ENCODE data around the gene SMIM33.
A peak's percentile ranks its signal among the peaks of the same experiment; 100 is the strongest.
"Not testable (repeated sequence)": the region's sequence is repeated elsewhere in the genome, so short reads cannot be mapped to it uniquely, and the experiment has no call there.

Gene SMIM33

GRCh38 chr5:139470821-139471300 is at the start of gene SMIM33:
Gene SMIM33 (plus strand): TSS chr5:139471004. CDS start chr5:139471122, 118 bp downstream.
- DNase-seq: no peak

- peak; percentile 38 for DNase-seq
These were observed 48.4 kb upstream of the SMIM33 start for GRCh38 chr5:139422307-139422893.

- DNase-seq: no peak
These were observed 45.3 kb upstream of the SMIM33 start for GRCh38 chr5:139425497-139425896.

GRCh38 chr5:139426203-139426885 is 44.5 kb upstream of the SMIM33 start:
- no peak for DNase-seq

- no peak for DNase-seq
These were observed 40.8 kb upstream of the SMIM33 start for GRCh38 chr5:139430015-139430414.

- DNase-seq: no peak
These were observed 39.1 kb upstream of the SMIM33 start for GRCh38 chr5:139431706-139432105.

- no peak for DNase-seq
These were observed 35.1 kb upstream of the SMIM33 start for GRCh38 chr5:139435676-139436075.

- DNase-seq: no peak
These were observed 32.1 kb upstream of the SMIM33 start for GRCh38 chr5:139438707-139439012.

GRCh38 chr5:139439013-139439903 is 31.5 kb upstream of the SMIM33 start, which contains the start of gene DNAJC18:
Gene DNAJC18 (minus strand): TSS chr5:139439525. CDS start chr5:139439445, 80 bp downstream.
- peak; percentile 90 for DNase-seq

- DNase-seq: not testable (repeated sequence)
These were observed 30.4 kb upstream of the SMIM33 start for GRCh38 chr5:139440416-139440815.

- no peak for DNase-seq
These were observed 26.9 kb upstream of the SMIM33 start for GRCh38 chr5:139443831-139444453.

- no peak for DNase-seq
These were observed 25.3 kb upstream of the SMIM33 start for GRCh38 chr5:139445325-139446170.

GRCh38 chr5:139446956-139447779 is 23.6 kb upstream of the SMIM33 start:
- DNase-seq: no peak

- DNase-seq: no peak
These were observed 19.6 kb upstream of the SMIM33 start for GRCh38 chr5:139451176-139451575.

- DNase-seq: no peak
These were observed 18.7 kb upstream of the SMIM33 start for GRCh38 chr5:139451878-139452660.

- peak; percentile 45 for DNase-seq
These were observed 16.9 kb upstream of the SMIM33 start for GRCh38 chr5:139453683-139454567.

- no peak for DNase-seq
These were observed 16.1 kb upstream of the SMIM33 start for GRCh38 chr5:139454568-139455290.

GRCh38 chr5:139456776-139457175 is 14.0 kb upstream of the SMIM33 start:
- no peak for DNase-seq

- DNase-seq: no peak
These were observed 13.6 kb upstream of the SMIM33 start for GRCh38 chr5:139457241-139457640.
